Transverse colon (tissue), 4 donors: ENCODE measurements around the gene SYNJ2.

Source experiments
- CTCF ChIP-seq, 5 experiments: fragments of 200-600 bp in 3 of 5; fragments of 450-650 bp in 2 of 5; sonication (generic) in 3 of 5; IDR thresholded peaks; 1 replicate in 2 of 5; 2 replicates in 3 of 5; pipeline ENCODE4 v1.5.1; 2016 to 2017; ENCODE audit warnings: antibody characterized with exemption in 5 of 5, inconsistent platforms in 3 of 5, mild to moderate bottlenecking in 2 of 5, moderate library complexity in 1 of 5
- POLR2A ChIP-seq: fragments of 450-650 bp; IDR thresholded peaks from one replicate; pipeline ENCODE4 v1.6.1; 2016; ENCODE audit warnings: antibody characterized with exemption, mild to moderate bottlenecking, moderate library complexity
- POLR2AphosphoS5 ChIP-seq, 3 donors: sonication (generic); formaldehyde crosslinking; IDR thresholded peaks; one replicate each; pipeline ENCODE4 v1.6.1; 2016; ENCODE audit warnings: antibody characterized with exemption in 3 of 3

- TF ChIP-seq CTCF (IDR thresholded peaks at IDR 0.05) (no peak), POLR2A (no peak), POLR2AphosphoS5 (IDR thresholded peaks at IDR 0.05) (no peak)
Measured at GRCh38 chr6:158068893-158069799, 87.5 kb downstream of the SYNJ2 start.
